Stimulated activated naive CD4-positive, alpha-beta T cell (primary cell): ENCODE results near the gene TEF.

Source experiments
- DNase-seq, 6 experiments: peaks; one replicate each; lab custom pipeline; 2025; lab: John Stamatoyannopoulos, UW

TEF gene

GRCh38 chr22:41381329-41382097, at the start of gene TEF:
Gene TEF (plus strand): TSS chr22:41381942. CDS start chr22:41382045, 103 bp downstream.
- DNase-seq, result peak; percentile 98 to 100 (median 99)

- no peak for DNase-seq
These were observed 49.4 kb upstream of the TEF start for GRCh38 chr22:41332217-41332939.

GRCh38 chr22:41333806-41334205, 47.9 kb upstream of the TEF start:
- DNase-seq, result no peak

- no peak for DNase-seq
These were observed 47.5 kb upstream of the TEF start for GRCh38 chr22:41334215-41334614.

- no peak for DNase-seq
These were observed 46.6 kb upstream of the TEF start for GRCh38 chr22:41334951-41335635.

GRCh38 chr22:41338614-41339212, 43.0 kb upstream of the TEF start:
- DNase-seq, result no peak

GRCh38 chr22:41339823-41340222, 41.9 kb upstream of the TEF start:
- no peak for DNase-seq

GRCh38 chr22:41340357-41340756, 41.4 kb upstream of the TEF start:
- DNase-seq, result no peak

- no peak for DNase-seq
These were observed 40.7 kb upstream of the TEF start for GRCh38 chr22:41341012-41341411.

- DNase-seq, result no peak
These were observed 39.8 kb upstream of the TEF start for GRCh38 chr22:41341990-41342389.

- DNase-seq, result no peak
These were observed 38.4 kb upstream of the TEF start for GRCh38 chr22:41343300-41343699.

GRCh38 chr22:41343717-41344116, 38.0 kb upstream of the TEF start:
- DNase-seq, result no peak

GRCh38 chr22:41344189-41344788, 37.5 kb upstream of the TEF start:
- no peak for DNase-seq

GRCh38 chr22:41345807-41346335, 35.9 kb upstream of the TEF start:
- DNase-seq, result no peak

GRCh38 chr22:41347066-41347859, 34.5 kb upstream of the TEF start:
- no peak for DNase-seq

GRCh38 chr22:41348964-41349484, 32.7 kb upstream of the TEF start:
- DNase-seq, result no peak

GRCh38 chr22:41350087-41350486, 31.7 kb upstream of the TEF start:
- DNase-seq, result no peak

- DNase-seq, result no peak
These were observed 30.7 kb upstream of the TEF start for GRCh38 chr22:41351011-41351410.

- DNase-seq, result no peak
These were observed 29.7 kb upstream of the TEF start for GRCh38 chr22:41352058-41352457.

GRCh38 chr22:41353862-41354575, 27.7 kb upstream of the TEF start:
- no peak for DNase-seq
